Thoracic aorta (tissue), 2 donors: ENCODE results near the gene SHISA6. TPM values are rescaled to one million over a fixed set of nuclear protein-coding genes. Genes with fewer than 3 reads are reported as not detected.

Source experiments
- ATAC-seq: fragments of 150-250 bp; one replicate; pipeline ENCODE4 v1.8.0; 2017; ENCODE audit warnings: low read depth; ENCODE audit not compliant: insufficient number of reproducible peaks, low FRiP score
- DNase-seq: peaks from one replicate; pipeline ENCODE4 v3.0.0-alpha.2; 2020; ENCODE audit warnings: low spot score
- H3K27ac ChIP-seq, 2 donors: fragments of 200-600 bp; sonication (generic); 1 replicate in 1 of 2; 2 replicates in 1 of 2; pipeline ENCODE4 v1.5.1; 2016; ENCODE audit warnings: mild to moderate bottlenecking in 2 of 2, moderate library complexity in 2 of 2
- H3K27me3 ChIP-seq: fragments of 200-600 bp; sonication (generic); replicated peaks from 2 replicates; pipeline ENCODE4 v1.6.0; 2016; ENCODE audit warnings: mild to moderate bottlenecking; ENCODE audit not compliant: insufficient read depth
- H3K36me3 ChIP-seq: fragments of 200-600 bp; sonication (generic); one replicate; pipeline ENCODE4 v1.5.1; 2016
- H3K4me1 ChIP-seq, 2 donors: fragments of 200-600 bp; sonication (generic); 1 replicate in 1 of 2; 2 replicates in 1 of 2; pipeline versions ENCODE4 v1.5.1 to v1.6.0; 2016; ENCODE audit warnings: low read depth in 2 of 2, mild to moderate bottlenecking in 1 of 2; ENCODE audit not compliant: control insufficient read depth in 1 of 2
- H3K4me3 ChIP-seq: fragments of 200-600 bp; sonication (generic); 2 replicates; pipeline ENCODE4 v1.5.1; 2016; ENCODE audit warnings: mild to moderate bottlenecking
- H3K9me3 ChIP-seq: fragments of 200-600 bp; sonication (generic); 2 replicates; pipeline ENCODE4 v1.5.1; 2016
- CTCF ChIP-seq: fragments of 200-600 bp; sonication (generic); IDR thresholded peaks from one replicate; pipeline ENCODE4 v1.5.1; 2019; ENCODE audit warnings: antibody characterized with exemption
- total RNA-seq, 2 donors: library from RNA; depleted of rRNA; stranded (reverse); fragments of >200 nt; gene quantifications; one replicate each; pipeline versions ENCODE4 v1.1.0 to v1.2.3, GENCODE V29; 2016

SHISA6 gene
- total RNA-seq, 2 donors from 2014 or later = under 0.01 TPM; not detected in 1

GRCh38 chr17:11547853-11548252 is 306.8 kb downstream of the SHISA6 start:
- Histone ChIP-seq H3K4me3 (no peak overlapping the region), H3K9me3 (peaks cover under 1% of the 10 kb centered on the region), H3K27ac (no peak overlapping the region), H3K36me3 (no peaks in the 10 kb centered on the region), H3K27me3 (no peaks in the 10 kb centered on the region), H3K4me1 (no peaks in the 10 kb centered on the region)
- ATAC-seq (no peak), DNase-seq (no peak)
- TF ChIP-seq CTCF = no peak

- no peak for TF ChIP-seq CTCF
- ATAC-seq (no peak), DNase-seq (no peak)
- Histone ChIP-seq H3K27ac (no peak overlapping the region), H3K4me3 (no peak overlapping the region), H3K9me3 (no peaks in the 10 kb centered on the region), H3K4me1 (no peaks in the 10 kb centered on the region), H3K36me3 (no peaks in the 10 kb centered on the region), H3K27me3 (no peaks in the 10 kb centered on the region)
These were observed 307.4 kb downstream of the SHISA6 start for GRCh38 chr17:11548398-11548797.

GRCh38 chr17:11550431-11550830 is 309.4 kb downstream of the SHISA6 start:
- TF ChIP-seq CTCF = no peak
- Histone ChIP-seq H3K4me1 (no peaks in the 10 kb centered on the region), H3K36me3 (no peaks in the 10 kb centered on the region), H3K4me3 (no peak overlapping the region), H3K27me3 (no peaks in the 10 kb centered on the region), H3K9me3 (no peaks in the 10 kb centered on the region), H3K27ac (no peak overlapping the region)
- ATAC-seq (no peak), DNase-seq (no peak)

GRCh38 chr17:11551442-11551841 is 310.4 kb downstream of the SHISA6 start:
- DNase-seq (no peak), ATAC-seq (no peak)
- Histone ChIP-seq H3K36me3 (no peaks in the 10 kb centered on the region), H3K4me1 (no peaks in the 10 kb centered on the region), H3K4me3 (no peak overlapping the region), H3K9me3 (no peaks in the 10 kb centered on the region), H3K27ac (no peak overlapping the region), H3K27me3 (no peaks in the 10 kb centered on the region)
- no peak for TF ChIP-seq CTCF

GRCh38 chr17:11553135-11553534 is 312.1 kb downstream of the SHISA6 start:
- ATAC-seq (no peak), DNase-seq (no peak)
- no peaks in the 10 kb centered on the region for H3K27me3 ChIP-seq
- H3K36me3 ChIP-seq = no peaks in the 10 kb centered on the region
- no peaks in the 10 kb centered on the region for H3K4me1 ChIP-seq
- no peak for TF ChIP-seq CTCF
- H3K27ac ChIP-seq = no peak overlapping the region
- H3K9me3 ChIP-seq = no peaks in the 10 kb centered on the region
- H3K4me3 ChIP-seq = no peak overlapping the region
